CD8-positive, alpha-beta memory T cell (primary cell): ENCODE measurements around the gene USP20. TPM values are rescaled to one million over a fixed set of nuclear protein-coding genes. Genes with fewer than 3 reads are reported as not detected.

Source experiments
- CTCF ChIA-PET: fragments of 350-600 bp; sonication (Branson Sonifier 250); formaldehyde crosslinking; loops from one replicate; lab custom pipeline; 2021; ENCODE audit warnings: antibody characterized with exemption; lab: Charles Lee
- POLR2A ChIA-PET: fragments of 350-600 bp; sonication (Branson Sonifier 250); formaldehyde crosslinking; loops from one replicate; lab custom pipeline; 2021; ENCODE audit warnings: antibody characterized with exemption; lab: Charles Lee
- DNase-seq, 5 donors: peaks; one replicate each; pipeline versions ENCODE4 v3.0.0 to v3.0.0-alpha.2; 2020 to 2022; ENCODE audit warnings: mixed read lengths in 1 of 5
- H3K27ac ChIP-seq: one replicate; pipeline ENCODE4 v1.7.0; 2013; ENCODE audit warnings: low read depth, mild to moderate bottlenecking, low read length, moderate library complexity
- H3K27me3 ChIP-seq: 2 replicates; pipeline ENCODE4 v1.7.0; 2013; ENCODE audit warnings: low read length, mild to moderate bottlenecking; ENCODE audit not compliant: insufficient read depth, poor library complexity, severe bottlenecking
- H3K36me3 ChIP-seq: 2 replicates; pipeline ENCODE4 v1.7.0; 2013; ENCODE audit warnings: mild to moderate bottlenecking, low read length, moderate library complexity; ENCODE audit not compliant: insufficient read depth
- H3K4me1 ChIP-seq: 2 replicates; pipeline ENCODE4 v1.7.0; 2013; ENCODE audit warnings: mild to moderate bottlenecking, low read length, moderate library complexity; ENCODE audit not compliant: insufficient read depth
- H3K4me3 ChIP-seq: 2 replicates; pipeline ENCODE4 v1.7.0; 2013; ENCODE audit warnings: mild to moderate bottlenecking, low read length
- H3K9me3 ChIP-seq: 2 replicates; pipeline ENCODE4 v1.7.0; 2013; ENCODE audit warnings: mild to moderate bottlenecking, low read length
- H3K27ac Mint-ChIP-seq, 8 donors: one replicate each; pipeline ENCODE4 v1.8.0; 2020 to 2021; ENCODE audit warnings: mixed read lengths in 8 of 8, mild to moderate bottlenecking in 6 of 8, inconsistent platforms in 3 of 8, moderate library complexity in 3 of 8
- H3K27me3 Mint-ChIP-seq, 2 donors: one replicate each; pipeline ENCODE4 v1.8.0; 2020 to 2021; ENCODE audit warnings: mixed read lengths in 2 of 2, mild to moderate bottlenecking in 1 of 2, moderate library complexity in 1 of 2
- H3K36me3 Mint-ChIP-seq, 3 donors: one replicate each; pipeline ENCODE4 v1.8.0; 2020 to 2021; ENCODE audit warnings: mixed read lengths in 3 of 3, inconsistent platforms in 1 of 3, mild to moderate bottlenecking in 1 of 3
- H3K4me1 Mint-ChIP-seq, 3 donors: one replicate each; pipeline ENCODE4 v1.8.0; 2020 to 2021; ENCODE audit warnings: mixed read lengths in 3 of 3, inconsistent platforms in 1 of 3, mild to moderate bottlenecking in 1 of 3
- H3K4me3 Mint-ChIP-seq, 7 donors: one replicate each; pipeline ENCODE4 v1.8.0; 2020 to 2021; ENCODE audit warnings: mixed read lengths in 7 of 7, mild to moderate bottlenecking in 6 of 7, moderate library complexity in 4 of 7, inconsistent platforms in 2 of 7
- H3K9me3 Mint-ChIP-seq, 5 donors: one replicate each; pipeline ENCODE4 v1.8.0; 2020 to 2022; ENCODE audit warnings: mixed read lengths in 5 of 5, mild to moderate bottlenecking in 3 of 5, moderate library complexity in 2 of 5, inconsistent platforms in 1 of 5
- polyA plus RNA-seq: library from polyadenylated mRNA; unstranded; fragments of 300-500 nt; fragmentation: Illumina TruSeq; gene quantifications from one replicate; pipeline ENCODE4 v1.2.3, GENCODE V29; 2021
- total RNA-seq, 2 experiments: library from RNA; stranded (reverse); gene quantifications; one replicate each; pipeline ENCODE4 v1.2.3, GENCODE V29; 2021

Gene USP20
- total and polyA plus RNA-seq, 3 experiments from 2014 or later = 50.2 to 50.8 (median 50.3) TPM

DNA sequence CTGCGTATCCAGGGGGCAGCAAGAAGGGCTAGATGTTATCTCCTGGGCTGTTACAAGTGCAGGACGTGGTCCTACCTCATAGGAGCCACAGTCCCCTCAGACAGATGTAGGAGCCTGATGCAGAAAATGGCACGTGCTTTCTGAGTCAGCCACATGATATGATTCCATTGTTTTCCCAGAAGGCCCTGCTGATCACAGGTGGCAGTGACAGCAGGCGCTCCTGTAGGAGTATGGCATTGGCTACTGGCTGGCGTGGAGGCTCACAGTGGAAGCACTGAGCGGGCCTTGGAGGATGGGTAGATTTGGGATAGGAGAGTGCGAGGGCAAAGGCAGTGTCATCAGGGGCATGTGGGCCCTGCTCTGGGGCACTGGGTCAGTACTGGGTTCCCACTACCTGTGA, 21.9 kb downstream of the USP20 start:
- H3K27ac ChIP-seq = peak overlapping the region; percentile 4

GRCh38 chr9:129858167-129858962, 23.1 kb downstream of the USP20 start:
- Mint-ChIP-seq H3K27ac (peak overlapping the region in 6 of 8 donors; percentile 23 to 89 (median 54)), H3K9me3 (no peaks in the 10 kb centered on the region), H3K4me1 (peaks cover 46 to 70% (median 57%) of the 10 kb centered on the region in 3 donors), H3K36me3 (peaks cover 5 to 76% (median 22%) of the 10 kb centered on the region in 3 donors), H3K27me3 (no peaks in the 10 kb centered on the region), H3K4me3 (no peak overlapping the region)
- no peak overlapping the region for H3K27ac ChIP-seq
- POLR2A ChIA-PET = interaction anchor here (1.2 kb wide), 1 partner anchor 10 kb away, joined by 3 read pairs; no protein-coding TSS in a partner anchor
- H3K9me3 ChIP-seq = no peaks in the 10 kb centered on the region
- peaks cover 64% of the 10 kb centered on the region for H3K4me1 ChIP-seq
- CTCF ChIA-PET = no interaction called here
- no peaks in the 10 kb centered on the region for H3K27me3 ChIP-seq
- H3K4me3 ChIP-seq = no peak overlapping the region
- H3K36me3 ChIP-seq = peaks cover 68% of the 10 kb centered on the region
- DNase-seq = no peak

More for the DNA sequence above, 21.9 kb downstream of the USP20 start:
- peaks cover 0 to 79% (median 22%) of the 10 kb centered on the region in 3 donors for H3K36me3 Mint-ChIP-seq
- peaks cover 43 to 68% (median 56%) of the 10 kb centered on the region in 3 donors for H3K4me1 Mint-ChIP-seq
- no peak for DNase-seq
- H3K9me3 Mint-ChIP-seq = no peaks in the 10 kb centered on the region
- Histone ChIP-seq H3K27me3 (no peaks in the 10 kb centered on the region), H3K9me3 (no peaks in the 10 kb centered on the region), H3K4me3 (no peak overlapping the region), H3K4me1 (peaks cover 55% of the 10 kb centered on the region), H3K36me3 (peaks cover 79% of the 10 kb centered on the region)
- peak overlapping the region in 6 of 8 donors; percentile 36 to 75 (median 55) for H3K27ac Mint-ChIP-seq
- ChIA-PET POLR2A (no interaction called here), CTCF (no interaction called here)
- H3K4me3 Mint-ChIP-seq = no peak overlapping the region
- H3K27me3 Mint-ChIP-seq = no peaks in the 10 kb centered on the region

DNA sequence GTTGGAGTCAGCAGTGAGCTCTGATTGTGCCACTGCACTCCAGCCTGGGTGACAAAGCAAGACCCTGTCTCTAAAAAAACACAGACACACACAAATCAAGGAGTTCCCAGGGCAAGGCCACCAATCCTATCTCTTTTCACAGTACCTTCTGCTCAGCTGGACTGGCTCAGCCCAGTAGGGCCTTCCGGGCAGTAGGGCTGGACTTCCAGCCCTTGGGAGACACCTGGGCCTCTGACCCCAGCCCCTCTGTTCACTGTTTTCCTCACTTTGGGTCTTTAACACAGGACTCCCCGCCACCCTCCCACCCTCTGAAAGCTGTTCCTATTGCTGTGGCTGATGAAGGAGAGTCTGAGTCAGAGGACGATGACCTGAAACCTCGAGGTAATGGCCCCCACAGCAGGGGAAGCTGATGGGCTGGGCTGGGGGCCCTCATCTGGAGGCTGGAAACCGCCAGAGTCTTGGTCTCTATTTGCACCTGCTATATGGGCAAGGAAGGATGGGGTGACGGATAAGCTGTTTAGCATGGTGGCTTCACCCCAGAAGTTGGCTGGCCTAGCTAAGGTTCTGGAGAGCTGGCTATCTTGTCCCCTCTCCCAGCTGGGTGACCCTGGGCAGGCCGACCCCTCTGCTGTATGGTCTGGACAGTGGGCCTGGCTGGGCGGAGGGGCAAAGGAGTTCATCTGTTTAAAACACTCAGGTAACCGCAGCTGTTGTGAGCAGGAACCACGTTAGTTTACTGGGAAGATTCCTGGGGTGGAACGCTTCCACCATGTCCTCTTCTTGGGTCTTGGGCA, 25.6 kb downstream of the USP20 start:
- peaks cover 7 to 69% (median 23%) of the 10 kb centered on the region in 3 donors for H3K36me3 Mint-ChIP-seq
- no peaks in the 10 kb centered on the region for H3K9me3 Mint-ChIP-seq
- no peaks in the 10 kb centered on the region for H3K27me3 ChIP-seq
- no peak overlapping the region for H3K4me3 ChIP-seq
- DNase-seq = no peak
- H3K4me3 Mint-ChIP-seq = peak overlapping the region in 2 of 7 donors; percentile 23 to 27
- peaks cover 63% of the 10 kb centered on the region for H3K4me1 ChIP-seq
- CTCF ChIA-PET = interaction anchor here (0.8 to 2.5 kb wide), 4 partner anchors 16 to 25 kb away, joined by 3 to 7 read pairs (median 4); no protein-coding TSS in a partner anchor
- H3K9me3 ChIP-seq = no peaks in the 10 kb centered on the region
- POLR2A ChIA-PET = interaction anchor here (0.5 to 0.7 kb wide), 3 partner anchors 12 to 14 kb away, joined by 3 to 5 read pairs (median 4); no protein-coding TSS in a partner anchor
- no peaks in the 10 kb centered on the region for H3K27me3 Mint-ChIP-seq
- H3K36me3 ChIP-seq = peaks cover 52% of the 10 kb centered on the region
- peaks cover 37 to 69% (median 49%) of the 10 kb centered on the region in 3 donors for H3K4me1 Mint-ChIP-seq
- peak overlapping the region; percentile 68 to 98 (median 82) for H3K27ac Mint-ChIP-seq
- H3K27ac ChIP-seq = peak overlapping the region; percentile 54

GRCh38 chr9:129861447-129861827, 26.2 kb downstream of the USP20 start:
- peaks cover 7 to 67% (median 22%) of the 10 kb centered on the region in 3 donors for H3K36me3 Mint-ChIP-seq
- no peaks in the 10 kb centered on the region for H3K9me3 Mint-ChIP-seq
- no peak for DNase-seq
- Histone ChIP-seq H3K27ac (no peak overlapping the region), H3K4me3 (no peak overlapping the region), H3K36me3 (peaks cover 47% of the 10 kb centered on the region), H3K27me3 (no peaks in the 10 kb centered on the region), H3K9me3 (no peaks in the 10 kb centered on the region), H3K4me1 (peaks cover 69% of the 10 kb centered on the region)
- ChIA-PET CTCF (interaction anchor here (1.2 to 2.5 kb wide), 3 partner anchors 15 to 25 kb away, joined by 3 to 7 read pairs (median 6); no protein-coding TSS in a partner anchor), POLR2A (interaction anchor here (0.5 to 0.6 kb wide), 2 partner anchors 13 to 14 kb away, joined by 3 to 5 read pairs; no protein-coding TSS in a partner anchor)
- H3K27me3 Mint-ChIP-seq = no peaks in the 10 kb centered on the region
- peak overlapping the region; percentile 76 to 98 (median 84) for H3K27ac Mint-ChIP-seq
- H3K4me3 Mint-ChIP-seq = peak overlapping the region in 3 of 7 donors; percentile 35 to 58 (median 56)
- peaks cover 40 to 70% (median 50%) of the 10 kb centered on the region in 3 donors for H3K4me1 Mint-ChIP-seq

DNA sequence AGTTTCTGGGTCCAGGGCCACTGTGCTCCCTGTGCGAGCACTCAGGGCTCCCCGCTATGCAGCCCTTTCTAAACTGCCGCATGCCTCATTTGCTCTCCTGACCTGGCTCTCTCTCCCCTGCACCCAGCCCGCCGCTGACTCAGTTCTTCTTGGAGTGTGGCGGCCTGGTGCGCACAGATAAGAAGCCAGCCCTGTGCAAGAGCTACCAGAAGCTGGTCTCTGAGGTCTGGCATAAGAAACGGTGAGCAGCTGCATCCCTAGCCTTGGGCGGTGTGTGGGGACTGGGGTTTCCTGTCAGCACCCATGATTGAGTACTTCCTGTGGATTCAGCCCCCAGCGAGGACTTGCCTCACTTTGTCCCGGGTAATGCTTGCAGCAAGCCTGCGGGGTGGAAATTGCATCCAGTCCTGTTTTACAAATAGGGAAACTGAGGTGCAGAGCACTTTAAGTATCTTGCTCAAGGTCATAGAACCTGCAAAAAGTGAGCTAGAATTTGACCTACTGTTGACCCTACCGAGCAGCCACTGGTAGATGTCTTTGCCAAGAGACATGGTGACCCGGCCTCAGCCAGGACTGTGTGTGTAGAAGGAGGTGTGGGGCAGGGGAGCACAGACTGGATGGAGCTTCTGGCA, 27.9 kb downstream of the USP20 start:
- Mint-ChIP-seq H3K27ac (peak overlapping the region; percentile 88 to 98 (median 93)), H3K36me3 (peaks cover 7 to 59% (median 20%) of the 10 kb centered on the region in 3 donors), H3K4me3 (peak overlapping the region; percentile 41 to 84 (median 73)), H3K4me1 (peaks cover 51 to 82% (median 57%) of the 10 kb centered on the region in 3 donors), H3K9me3 (no peaks in the 10 kb centered on the region), H3K27me3 (no peaks in the 10 kb centered on the region)
- Histone ChIP-seq H3K4me3 (peak overlapping the region; percentile 30), H3K36me3 (peaks cover 31% of the 10 kb centered on the region), H3K27ac (peak overlapping the region; percentile 68), H3K27me3 (no peaks in the 10 kb centered on the region), H3K4me1 (peaks cover 80% of the 10 kb centered on the region), H3K9me3 (no peaks in the 10 kb centered on the region)
- peak; percentile 58 to 86 (median 71) for DNase-seq
- ChIA-PET CTCF (interaction anchor here (0.6 to 1.4 kb wide), 3 partner anchors 15 to 27 kb away, joined by 3 to 6 read pairs (median 4); no protein-coding TSS in a partner anchor), POLR2A (interaction anchor here (0.6 to 1.7 kb wide), 5 partner anchors 22 to 208 kb away, joined by 4 to 9 read pairs (median 4); no protein-coding TSS in a partner anchor)

GRCh38 chr9:129864991-129865647, 29.9 kb downstream of the USP20 start:
- DNase-seq = no peak
- H3K27me3 ChIP-seq = no peaks in the 10 kb centered on the region
- CTCF ChIA-PET = interaction anchor here (0.7 to 1.7 kb wide), 3 partner anchors 20 to 22 kb away, joined by 3 to 6 read pairs (median 5); no protein-coding TSS in a partner anchor
- H3K9me3 ChIP-seq = no peaks in the 10 kb centered on the region
- H3K4me3 ChIP-seq = no peak overlapping the region
- Mint-ChIP-seq H3K4me3 (peak overlapping the region in 5 of 7 donors; percentile 24 to 63 (median 41)), H3K4me1 (peaks cover 66 to 93% (median 73%) of the 10 kb centered on the region in 3 donors), H3K9me3 (no peaks in the 10 kb centered on the region), H3K27ac (peak overlapping the region; percentile 82 to 94 (median 88)), H3K27me3 (no peaks in the 10 kb centered on the region), H3K36me3 (peaks cover 7 to 57% (median 17%) of the 10 kb centered on the region in 3 donors)
- POLR2A ChIA-PET = interaction anchor here (0.5 to 0.7 kb wide), 2 partner anchors 99 to 126 kb away, joined by 3 to 10 read pairs; no protein-coding TSS in a partner anchor
- peaks cover 94% of the 10 kb centered on the region for H3K4me1 ChIP-seq
- H3K27ac ChIP-seq = peak overlapping the region; percentile 25
- H3K36me3 ChIP-seq = peaks cover 23% of the 10 kb centered on the region
